Fibroblast of gingiva (primary cell): Measurements from ENCODE around the gene CHST4.
"Not testable (repeated sequence)": the region's sequence is repeated elsewhere in the genome, so short reads cannot be mapped to it uniquely, and the experiment has no call there.

Experiments used
- DNase-seq: peaks from one replicate; pipeline ENCODE4 v3.0.0-alpha.2; 2011; ENCODE audit warnings: low read depth

CHST4 gene

GRCh38 chr16:71570144-71570543, 43.9 kb downstream of the CHST4 start:
- DNase-seq: no peak

GRCh38 chr16:71572497-71573116, 46.4 kb downstream of the CHST4 start:
- DNase-seq: no peak

- DNase-seq: no peak
These were observed 47.3 kb downstream of the CHST4 start for GRCh38 chr16:71573387-71574094.

GRCh38 chr16:71574702-71575101, 48.5 kb downstream of the CHST4 start:
- DNase-seq: no peak

- no peak for DNase-seq
These were observed 50.7 kb downstream of the CHST4 start, which contains the start of gene TAT for GRCh38 chr16:71576971-71577370. TSS of gene TAT (minus strand) at chr16:71577092. CDS start at chr16:71576415, 677 bp downstream.

- not testable (repeated sequence) for DNase-seq
These were observed 56.3 kb downstream of the CHST4 start for GRCh38 chr16:71582553-71582848.

GRCh38 chr16:71584543-71585317, 58.5 kb downstream of the CHST4 start:
- no peak for DNase-seq

GRCh38 chr16:71585318-71585703, 59.1 kb downstream of the CHST4 start:
- no peak for DNase-seq
